ENCODE data around the gene VPS51.
"Not testable (repeated sequence)": the region's sequence is repeated elsewhere in the genome, so short reads cannot be mapped to it uniquely, and the experiment has no call there.

VPS51 gene

DNA sequence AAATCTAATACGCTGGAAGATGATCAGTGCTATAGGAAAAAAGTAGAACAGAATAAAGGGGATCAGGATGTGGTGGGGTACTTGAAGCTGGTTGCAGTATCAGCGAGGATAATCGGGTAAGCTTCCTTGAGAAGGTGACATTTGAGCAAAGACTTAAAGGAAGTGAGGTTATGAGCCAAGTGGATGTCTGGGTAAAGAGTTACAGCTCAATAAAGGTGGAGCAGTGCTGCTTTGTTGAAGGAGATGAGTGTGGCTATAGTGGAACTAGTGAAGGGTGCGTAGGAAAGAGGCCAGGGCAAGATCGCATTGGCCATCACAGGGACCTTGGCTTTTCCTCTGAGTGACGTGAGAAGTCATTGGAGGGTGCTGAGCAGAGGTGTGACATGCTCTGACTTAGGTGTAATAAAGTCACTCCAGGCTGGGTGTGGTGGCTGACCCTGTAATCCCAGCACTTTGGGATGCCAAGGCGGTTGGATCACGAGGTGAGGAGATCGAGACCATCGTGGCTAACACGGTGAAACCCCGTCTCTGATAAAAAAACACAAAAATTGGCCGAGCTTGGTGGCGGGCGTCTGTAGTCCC is 40.6 kb downstream of the VPS51 start:
- no peak for DNase-seq

- DNase-seq: no peak
These were observed 46.0 kb downstream of the VPS51 start for GRCh38 chr11:65141896-65142494.

GRCh38 chr11:65147352-65148075 is 51.5 kb downstream of the VPS51 start:
- DNase-seq: no peak

- no peak for DNase-seq
These were observed 52.6 kb downstream of the VPS51 start for GRCh38 chr11:65148657-65149056.

DNA sequence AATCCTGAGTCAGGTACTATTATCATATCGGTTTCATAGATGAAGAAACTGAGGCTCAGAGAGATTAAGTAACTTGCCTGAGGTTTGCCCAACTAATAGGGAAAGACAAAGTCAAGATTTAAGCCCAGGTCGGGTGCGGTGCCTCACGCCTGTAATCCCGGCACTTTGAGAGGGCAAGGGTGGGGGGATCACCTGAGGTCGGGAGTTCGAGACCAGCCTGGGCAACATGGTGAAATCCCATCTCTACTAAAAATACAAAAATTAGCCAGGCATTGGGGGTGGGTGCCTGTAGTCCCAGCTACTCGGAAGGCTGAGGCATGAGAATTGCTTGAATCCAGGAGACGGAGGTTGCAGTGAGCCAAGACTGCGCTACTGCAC is 54.1 kb downstream of the VPS51 start:
- not testable (repeated sequence) for DNase-seq

DNA sequence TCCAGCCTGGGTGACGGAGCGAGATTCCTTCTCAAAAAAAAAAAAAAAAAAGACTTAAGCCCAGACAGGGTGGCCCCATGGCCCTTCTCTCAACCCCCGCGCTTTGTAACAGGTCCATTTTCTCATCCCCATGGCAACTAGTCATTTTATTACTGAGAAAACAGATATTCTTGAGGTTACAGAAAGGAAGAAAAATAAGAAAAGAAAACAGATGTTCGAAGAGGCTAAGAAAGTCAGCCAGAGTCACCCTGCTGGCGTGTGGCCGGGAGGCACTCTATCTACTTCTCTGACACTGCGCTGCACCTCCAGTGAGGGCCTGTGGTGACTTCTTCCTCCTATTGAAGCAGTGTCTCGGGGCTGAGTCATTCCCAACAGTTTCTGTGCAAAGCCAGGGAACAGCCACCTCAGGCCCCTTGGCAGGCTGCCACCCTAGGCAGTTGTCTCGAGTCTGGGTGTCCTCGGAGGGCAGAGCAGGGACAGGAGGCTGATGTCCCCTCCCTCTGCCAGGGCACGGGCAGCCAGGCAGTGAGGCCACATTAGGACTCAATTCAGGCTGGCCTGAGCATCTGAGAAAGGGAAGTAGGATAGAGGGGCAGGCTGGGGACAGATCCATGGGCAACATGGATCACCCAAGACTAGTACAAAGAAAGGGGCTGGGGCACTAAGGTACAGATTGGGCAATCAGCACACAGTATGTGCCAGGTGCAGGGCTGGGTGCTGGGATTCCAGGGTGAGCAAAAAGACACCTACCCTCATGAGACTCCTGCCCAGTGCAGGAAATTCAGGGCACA is 54.7 kb downstream of the VPS51 start:
- DNase-seq: peak; percentile 46

DNA sequence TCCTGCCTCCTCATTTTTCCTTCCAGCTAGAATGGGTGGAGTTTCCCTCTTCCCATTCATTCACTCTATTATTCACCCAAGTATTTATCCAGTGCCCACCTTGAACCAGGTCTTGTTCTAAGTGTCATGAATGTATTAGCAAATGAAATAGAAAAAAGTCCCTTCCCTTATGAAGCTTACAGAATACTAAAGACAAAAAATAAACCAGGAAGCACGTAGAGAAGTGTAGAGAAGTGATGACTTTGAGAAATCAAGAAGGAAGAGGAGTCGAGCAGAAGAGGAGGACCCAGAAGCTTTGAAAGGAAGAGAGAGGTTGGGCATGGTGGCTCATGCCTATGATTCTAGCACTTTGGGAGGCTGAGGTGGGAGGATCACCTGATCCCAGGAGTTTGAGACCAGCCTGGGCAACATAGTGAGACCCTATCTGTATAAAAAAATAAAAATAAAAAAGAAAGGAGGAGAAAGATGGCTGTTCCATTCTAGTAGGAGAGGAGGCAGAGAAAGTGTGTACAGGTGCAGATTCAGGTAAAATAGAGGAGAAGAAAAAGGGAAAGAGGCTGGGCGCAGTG is 55.4 kb downstream of the VPS51 start:
- DNase-seq: no peak

DNA sequence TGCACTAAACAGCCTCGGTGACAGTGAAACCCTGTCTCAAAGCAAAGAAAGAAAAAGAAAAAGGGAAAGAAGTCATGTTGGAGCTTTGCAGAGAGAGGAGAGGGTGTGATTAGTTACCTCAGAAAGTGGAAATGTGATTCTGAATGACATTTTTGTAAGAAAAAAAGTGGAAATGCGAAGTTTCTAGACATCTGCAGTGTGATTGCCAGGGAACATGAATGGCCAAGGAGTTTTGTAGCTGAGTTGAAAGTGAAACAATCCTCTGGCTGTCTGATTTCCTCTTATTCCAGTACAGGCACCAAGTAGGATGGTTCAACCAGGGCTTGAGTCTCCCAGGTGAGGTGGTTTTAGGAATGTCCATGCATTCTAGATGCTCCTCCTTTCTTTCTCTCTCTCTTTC is 56.1 kb downstream of the VPS51 start:
- no peak for DNase-seq

- DNase-seq: no peak
These were observed 60.2 kb downstream of the VPS51 start for GRCh38 chr11:65156256-65156655.

DNA sequence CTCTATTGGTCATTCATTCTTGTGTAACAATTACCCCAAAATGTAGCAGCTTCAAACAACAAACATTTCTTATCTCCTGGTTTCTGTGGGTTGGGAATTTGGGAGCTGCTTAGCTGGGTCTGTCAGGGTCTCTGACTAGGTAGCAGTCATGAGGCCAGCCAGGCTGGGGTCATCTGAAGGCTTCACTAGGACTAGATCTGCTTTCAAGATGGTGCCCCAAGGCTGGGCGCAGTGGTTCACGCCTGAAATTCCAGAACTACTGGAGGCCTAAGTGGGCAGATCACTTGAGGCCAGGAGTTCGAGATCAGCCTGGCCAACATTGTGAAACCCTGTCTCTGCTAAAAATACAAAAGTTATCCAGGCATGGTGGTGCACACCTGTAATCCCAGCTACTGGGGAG is 60.9 kb downstream of the VPS51 start:
- DNase-seq: no peak

- no peak for DNase-seq
These were observed 61.3 kb downstream of the VPS51 start for GRCh38 chr11:65157336-65157735.

DNA sequence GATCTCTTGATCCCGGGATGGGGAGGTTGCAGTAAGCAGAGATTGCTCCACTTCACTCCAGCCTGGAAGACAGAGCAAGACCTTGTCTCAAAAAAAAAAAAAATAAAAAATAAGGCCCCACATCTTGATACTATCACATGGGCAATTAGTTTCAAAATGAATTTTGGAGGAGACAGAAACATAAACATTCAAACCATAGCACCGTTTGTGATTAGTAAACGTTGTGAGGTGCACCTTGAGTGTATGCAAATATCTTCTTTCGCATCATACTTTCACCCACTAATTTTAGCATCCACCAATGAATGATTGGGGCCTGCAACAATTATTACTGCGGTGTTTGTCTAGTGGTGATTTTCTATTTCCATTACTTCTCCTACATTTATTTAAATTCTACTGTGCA is 63.0 kb downstream of the VPS51 start:
- no peak for DNase-seq

- no peak for DNase-seq
These were observed 64.6 kb downstream of the VPS51 start for GRCh38 chr11:65160643-65161042.
